Activated naive CD4-positive, alpha-beta T cell treated with anti-CD3 and anti-CD28 coated beads, Interleukin-2, amount 50 U/mL, for 24 hours (primary cell): ENCODE data around the gene HPS4.

Source experiments
- H3K27ac Mint-ChIP-seq: one replicate; pipeline ENCODE4 v1.8.0; 2021; ENCODE audit warnings: mild to moderate bottlenecking, mixed read lengths
- H3K27me3 Mint-ChIP-seq: one replicate; pipeline ENCODE4 v1.8.0; 2021; ENCODE audit warnings: mixed read lengths
- H3K36me3 Mint-ChIP-seq: one replicate; pipeline ENCODE4 v1.8.0; 2021; ENCODE audit warnings: mixed read lengths
- H3K4me1 Mint-ChIP-seq: one replicate; pipeline ENCODE4 v1.8.0; 2021; ENCODE audit warnings: mixed read lengths
- H3K4me3 Mint-ChIP-seq: one replicate; pipeline ENCODE4 v1.8.0; 2021; ENCODE audit warnings: mild to moderate bottlenecking, mixed read lengths
- H3K9me3 Mint-ChIP-seq: one replicate; pipeline ENCODE4 v1.8.0; 2021; ENCODE audit warnings: mixed read lengths

HPS4 gene

GRCh38 chr22:26483043-26483438 lies 542 bp downstream of the HPS4 start:
- Mint-ChIP-seq H3K27ac (peak overlapping the region; percentile 97), H3K9me3 (no peaks in the 10 kb centered on the region), H3K4me3 (peak overlapping the region; percentile 97), H3K36me3 (peaks cover 5% of the 10 kb centered on the region), H3K4me1 (peaks cover 69% of the 10 kb centered on the region), H3K27me3 (no peaks in the 10 kb centered on the region)

GRCh38 chr22:26482161-26482560 lies 1.4 kb downstream of the HPS4 start:
- Mint-ChIP-seq H3K27ac (peak overlapping the region; percentile 97), H3K4me1 (peaks cover 78% of the 10 kb centered on the region), H3K36me3 (peaks cover 13% of the 10 kb centered on the region), H3K9me3 (no peaks in the 10 kb centered on the region), H3K4me3 (peak overlapping the region; percentile 97), H3K27me3 (no peaks in the 10 kb centered on the region)

DNA sequence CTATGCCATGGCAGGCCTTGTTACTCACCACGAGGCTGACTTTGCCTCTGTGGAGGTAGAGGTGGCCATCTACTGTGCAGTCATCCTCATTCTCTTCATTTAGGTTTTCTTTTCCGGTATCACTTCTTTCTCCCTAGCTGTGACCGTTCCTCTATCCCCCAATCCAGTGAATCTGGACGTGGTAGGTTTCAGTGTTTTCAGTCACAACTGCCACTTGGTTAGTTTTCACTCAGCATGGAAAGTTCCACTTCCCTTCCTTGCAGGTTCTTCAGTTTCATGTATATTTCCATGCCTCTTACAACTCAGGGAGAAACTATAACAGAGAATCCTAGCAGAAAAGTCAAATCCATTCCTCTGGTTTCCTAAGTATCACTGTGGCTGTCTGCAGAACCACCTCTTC lies 1.9 kb downstream of the HPS4 start:
- Mint-ChIP-seq H3K4me3 (peak overlapping the region; percentile 97), H3K27ac (no peak overlapping the region), H3K36me3 (peaks cover 15% of the 10 kb centered on the region), H3K27me3 (no peaks in the 10 kb centered on the region), H3K9me3 (no peaks in the 10 kb centered on the region), H3K4me1 (peaks cover 80% of the 10 kb centered on the region)

- Mint-ChIP-seq H3K9me3 (no peaks in the 10 kb centered on the region), H3K36me3 (peaks cover 18% of the 10 kb centered on the region), H3K4me3 (peak overlapping the region; percentile 84), H3K27ac (peak overlapping the region; percentile 73), H3K4me1 (peaks cover 80% of the 10 kb centered on the region), H3K27me3 (no peaks in the 10 kb centered on the region)
Measured at GRCh38 chr22:26481112-26481693, 2.4 kb downstream of the HPS4 start.

DNA sequence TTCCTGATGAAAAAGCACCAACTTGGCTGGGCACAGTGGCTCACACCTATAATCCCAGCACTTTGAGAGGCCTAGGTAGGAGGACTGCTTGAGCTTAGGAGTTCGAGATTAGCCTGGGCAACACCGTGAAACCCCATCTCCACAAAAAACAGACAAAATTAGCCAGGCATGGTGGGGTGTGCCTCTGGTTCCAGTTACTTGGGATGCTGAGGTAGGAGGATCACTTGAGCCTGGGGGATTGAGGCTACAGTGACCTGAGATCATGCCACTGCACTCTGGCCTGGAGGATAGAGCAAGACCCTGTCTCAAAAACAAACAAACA lies 3.0 kb downstream of the HPS4 start:
- Mint-ChIP-seq H3K27me3 (no peaks in the 10 kb centered on the region), H3K4me1 (peaks cover 74% of the 10 kb centered on the region), H3K27ac (peak overlapping the region; percentile 36), H3K36me3 (peaks cover 18% of the 10 kb centered on the region), H3K9me3 (no peaks in the 10 kb centered on the region), H3K4me3 (peak overlapping the region; percentile 84)

- Mint-ChIP-seq H3K4me3 (peak overlapping the region; percentile 84), H3K4me1 (peaks cover 68% of the 10 kb centered on the region), H3K36me3 (peaks cover 19% of the 10 kb centered on the region), H3K27me3 (no peaks in the 10 kb centered on the region), H3K27ac (peak overlapping the region; percentile 78), H3K9me3 (no peaks in the 10 kb centered on the region)
Measured at GRCh38 chr22:26479792-26480610, 3.6 kb downstream of the HPS4 start.

GRCh38 chr22:26479043-26479791 lies 4.4 kb downstream of the HPS4 start:
- H3K4me1 Mint-ChIP-seq = peaks cover 68% of the 10 kb centered on the region
- peak overlapping the region; percentile 84 for H3K4me3 Mint-ChIP-seq
- H3K36me3 Mint-ChIP-seq = peaks cover 24% of the 10 kb centered on the region
- H3K27me3 Mint-ChIP-seq = no peaks in the 10 kb centered on the region
- no peaks in the 10 kb centered on the region for H3K9me3 Mint-ChIP-seq
- peak overlapping the region; percentile 78 for H3K27ac Mint-ChIP-seq

GRCh38 chr22:26477341-26477731 lies 6.2 kb downstream of the HPS4 start:
- H3K4me3 Mint-ChIP-seq = peak overlapping the region; percentile 75
- peaks cover 57% of the 10 kb centered on the region for H3K4me1 Mint-ChIP-seq
- H3K27me3 Mint-ChIP-seq = no peaks in the 10 kb centered on the region
- H3K27ac Mint-ChIP-seq = no peak overlapping the region
- H3K36me3 Mint-ChIP-seq = peaks cover 24% of the 10 kb centered on the region
- H3K9me3 Mint-ChIP-seq = no peaks in the 10 kb centered on the region

DNA sequence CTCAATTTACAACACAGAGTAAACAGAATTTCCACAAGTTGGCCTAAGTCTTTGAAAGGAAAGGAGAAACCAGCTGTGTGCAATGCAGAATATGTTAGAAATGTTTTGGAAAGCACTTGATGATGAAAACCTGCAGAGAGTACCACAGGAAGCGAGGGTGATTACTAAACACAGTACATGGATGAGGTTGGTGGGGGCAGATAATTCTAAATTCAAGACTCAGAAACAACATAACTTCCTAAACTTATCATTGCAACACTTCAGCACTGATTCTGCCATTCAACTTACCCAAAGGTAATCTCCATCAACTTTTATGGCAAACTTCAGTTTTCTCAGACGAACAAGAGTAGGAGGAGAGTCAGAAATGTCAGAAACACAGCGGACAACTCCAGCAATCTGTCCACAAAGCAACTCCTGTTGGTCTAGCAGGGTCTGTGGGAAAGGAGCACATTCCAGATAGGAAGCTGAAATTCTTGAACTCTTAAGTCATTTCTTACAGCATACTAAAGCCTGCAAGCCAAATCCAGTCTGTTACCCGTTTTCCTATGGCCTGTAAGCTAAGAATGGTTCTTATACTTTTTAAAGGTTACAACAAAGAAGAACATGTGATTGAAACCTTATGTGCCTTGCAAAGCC lies 6.8 kb downstream of the HPS4 start:
- Mint-ChIP-seq H3K27ac (peak overlapping the region; percentile 71), H3K36me3 (peaks cover 24% of the 10 kb centered on the region), H3K4me3 (no peak overlapping the region), H3K9me3 (no peaks in the 10 kb centered on the region), H3K4me1 (peaks cover 51% of the 10 kb centered on the region), H3K27me3 (no peaks in the 10 kb centered on the region)

DNA sequence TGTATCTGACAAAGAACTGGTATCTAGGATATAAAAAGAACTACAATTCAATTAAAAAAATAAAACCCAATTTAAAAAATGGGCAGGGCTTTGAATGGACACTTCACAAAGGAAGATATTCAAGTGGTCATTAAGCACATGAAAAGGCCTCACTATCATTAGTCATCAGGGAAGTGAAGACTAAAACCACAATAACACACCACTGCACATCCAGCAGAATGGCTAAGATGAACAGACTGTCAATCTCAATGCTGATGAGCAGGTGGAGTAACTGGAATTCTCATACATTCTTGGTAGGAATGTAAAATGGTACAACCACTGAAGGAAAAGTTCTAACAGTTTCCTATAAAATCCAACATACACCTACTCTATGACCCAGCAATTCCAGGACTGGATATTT lies 8.9 kb downstream of the HPS4 start:
- Mint-ChIP-seq H3K9me3 (no peaks in the 10 kb centered on the region), H3K27ac (no peak overlapping the region), H3K4me3 (no peak overlapping the region), H3K4me1 (peaks cover 32% of the 10 kb centered on the region), H3K36me3 (peaks cover 23% of the 10 kb centered on the region), H3K27me3 (no peaks in the 10 kb centered on the region)

DNA sequence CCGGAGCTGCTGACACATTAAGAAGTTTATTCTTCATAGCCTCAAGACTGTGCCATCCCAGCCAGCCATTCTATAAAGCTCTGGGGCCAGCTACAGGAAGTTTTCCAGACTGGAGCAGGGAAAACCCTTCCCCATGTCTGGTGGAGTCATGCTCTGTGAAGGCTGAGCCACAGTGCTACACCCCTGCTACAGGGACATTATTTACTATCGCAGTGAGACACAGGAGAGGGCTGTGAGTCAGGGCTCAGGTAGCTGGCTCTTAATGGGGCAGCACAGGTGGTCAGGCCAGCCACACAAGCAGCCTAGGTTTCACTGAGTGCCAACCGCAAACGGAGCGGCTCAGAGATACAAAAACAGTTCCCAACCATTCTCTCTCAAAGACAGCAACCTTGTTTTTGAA lies 12.1 kb downstream of the HPS4 start:
- H3K4me3 Mint-ChIP-seq = no peak overlapping the region
- no peak overlapping the region for H3K27ac Mint-ChIP-seq
- peaks cover 15% of the 10 kb centered on the region for H3K36me3 Mint-ChIP-seq
- no peaks in the 10 kb centered on the region for H3K27me3 Mint-ChIP-seq
- H3K9me3 Mint-ChIP-seq = no peaks in the 10 kb centered on the region
- peaks cover 6% of the 10 kb centered on the region for H3K4me1 Mint-ChIP-seq

- H3K27me3 Mint-ChIP-seq = no peaks in the 10 kb centered on the region
- peaks cover 5% of the 10 kb centered on the region for H3K4me1 Mint-ChIP-seq
- H3K36me3 Mint-ChIP-seq = peaks cover 15% of the 10 kb centered on the region
- H3K27ac Mint-ChIP-seq = no peak overlapping the region
- H3K4me3 Mint-ChIP-seq = no peak overlapping the region
- no peaks in the 10 kb centered on the region for H3K9me3 Mint-ChIP-seq
Measured at GRCh38 chr22:26470807-26471206, 12.8 kb downstream of the HPS4 start.

DNA sequence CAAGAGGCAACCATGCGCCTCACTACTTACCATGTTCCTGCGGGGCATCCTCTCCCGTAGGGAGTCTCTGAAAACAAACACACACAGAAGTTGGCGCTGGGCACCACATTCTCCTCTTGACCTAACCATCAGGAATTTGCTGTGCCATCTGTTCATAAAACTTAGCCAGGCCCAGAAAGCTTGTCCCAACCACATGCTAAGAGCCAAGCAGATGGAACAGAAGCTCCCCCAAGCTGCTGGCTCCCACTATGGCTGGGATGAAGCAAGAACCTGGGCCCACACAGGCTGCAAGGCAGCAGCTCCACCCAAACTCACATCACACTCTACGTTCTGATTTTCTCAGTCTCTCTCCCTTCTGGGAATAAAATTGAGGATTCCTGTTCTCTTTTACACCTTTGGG lies 17.4 kb downstream of the HPS4 start:
- Mint-ChIP-seq H3K36me3 (peaks cover 15% of the 10 kb centered on the region), H3K4me1 (no peaks in the 10 kb centered on the region), H3K27me3 (no peaks in the 10 kb centered on the region), H3K27ac (no peak overlapping the region), H3K4me3 (no peak overlapping the region), H3K9me3 (no peaks in the 10 kb centered on the region)

DNA sequence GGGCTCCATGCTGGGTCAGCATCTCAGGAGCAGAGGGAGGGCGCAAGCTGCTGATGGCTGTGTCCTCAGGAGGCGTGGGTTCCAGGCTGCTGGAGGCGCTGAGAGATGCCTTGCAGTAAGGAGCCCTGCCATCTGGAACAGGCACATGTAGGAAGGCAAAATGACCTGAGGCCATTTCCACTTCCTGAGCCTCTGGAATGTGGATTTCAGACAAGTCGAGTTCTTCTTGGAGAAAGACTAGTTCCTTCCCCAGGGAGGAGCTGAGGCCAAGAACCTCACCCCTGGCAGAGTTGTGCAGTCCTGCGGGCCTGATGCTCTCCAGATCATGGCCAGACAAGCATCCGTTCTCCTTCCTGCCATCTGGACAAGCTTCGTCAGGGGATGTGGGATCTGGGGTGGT lies 19.3 kb downstream of the HPS4 start:
- Mint-ChIP-seq H3K27ac (no peak overlapping the region), H3K4me1 (peaks cover 4% of the 10 kb centered on the region), H3K36me3 (peaks cover 12% of the 10 kb centered on the region), H3K27me3 (no peaks in the 10 kb centered on the region), H3K9me3 (no peaks in the 10 kb centered on the region), H3K4me3 (no peak overlapping the region)

- Mint-ChIP-seq H3K4me3 (no peak overlapping the region), H3K9me3 (no peaks in the 10 kb centered on the region), H3K36me3 (peaks cover 9% of the 10 kb centered on the region), H3K27ac (no peak overlapping the region), H3K4me1 (peaks cover 4% of the 10 kb centered on the region), H3K27me3 (no peaks in the 10 kb centered on the region)
Measured at GRCh38 chr22:26463688-26464087, 19.9 kb downstream of the HPS4 start.
